ENCODE measurements around the gene NUPR2. TPM values are rescaled to one million over a fixed set of nuclear protein-coding genes. Genes with fewer than 3 reads are reported as not detected.

The NUPR2 gene
- polyA plus RNA-seq, 1 donor (not counting 4 experiments of a cell fraction or from before 2014, with no cell fraction given): not detected

Other genes starting within 250 kb of the NUPR2 start
- 0.68 to 0.84 TPM (median 0.72 TPM) in 3 replicates for gene ZNF713, start 229.0 kb downstream of the NUPR2 start, polyA plus RNA-seq
- gene MRPS17, start 164.5 kb downstream of the NUPR2 start, polyA plus RNA-seq: 20.2 to 40.8 TPM (median 30.7 TPM) in 3 replicates
- 39.5 to 64.7 TPM (median 45.6 TPM) in 3 replicates for gene NIPSNAP2, start 151.8 kb downstream of the NUPR2 start, polyA plus RNA-seq
- gene PSPH, start 65.0 kb downstream of the NUPR2 start, polyA plus RNA-seq: 16.6 to 28.1 TPM (median 21.6 TPM) in 3 replicates
- gene CCT6A, start 64.7 kb downstream of the NUPR2 start, polyA plus RNA-seq: 237 to 403 TPM (median 316 TPM) in 3 replicates
- gene SUMF2, start 52.1 kb downstream of the NUPR2 start, polyA plus RNA-seq: 59.0 to 112 TPM (median 73.8 TPM) in 3 replicates
- gene PHKG1, start 23.5 kb downstream of the NUPR2 start, polyA plus RNA-seq: 0.18 to 0.49 TPM (median 0.25 TPM) in 3 replicates
- gene CHCHD2, start 9.9 kb downstream of the NUPR2 start, polyA plus RNA-seq: 277 to 420 TPM (median 379 TPM) in 3 replicates

All from keratinocyte (primary cell).